GM21390 (cell line): ENCODE results near the gene APOBEC2.
A peak's percentile ranks its signal among the peaks of the same experiment; 100 is the strongest.

Source experiments
- ATAC-seq: cut with Tn5 transposase; IDR thresholded peaks from one replicate; pipeline ENCODE4 v1.9.1; 2021; ENCODE audit not compliant: unreplicated experiment

APOBEC2 gene

GRCh38 chr6:41058783-41059181 is 5.8 kb downstream of the APOBEC2 start:
- ATAC-seq, result no peak

- ATAC-seq, result no peak
These were observed 6.6 kb downstream of the APOBEC2 start for GRCh38 chr6:41059556-41059955.

GRCh38 chr6:41061196-41061726 is 8.3 kb downstream of the APOBEC2 start:
- no peak for ATAC-seq

GRCh38 chr6:41062056-41062455 is 9.1 kb downstream of the APOBEC2 start:
- no peak for ATAC-seq

- no peak for ATAC-seq
These were observed 10.9 kb downstream of the APOBEC2 start for GRCh38 chr6:41063884-41064285.

GRCh38 chr6:41064841-41065240 is 11.8 kb downstream of the APOBEC2 start:
- ATAC-seq, result no peak

- no peak for ATAC-seq
These were observed 12.6 kb downstream of the APOBEC2 start for GRCh38 chr6:41065550-41066026.

GRCh38 chr6:41066867-41067304 is 13.9 kb downstream of the APOBEC2 start:
- ATAC-seq, result no peak

GRCh38 chr6:41071501-41071922 is 18.5 kb downstream of the APOBEC2 start:
- ATAC-seq, result no peak

GRCh38 chr6:41071923-41072835 is 19.2 kb downstream of the APOBEC2 start, which contains the start of gene OARD1:
Gene OARD1 (minus strand): TSS chr6:41072356. CDS start chr6:41071634, 722 bp downstream.
- peak; percentile 64 for ATAC-seq

GRCh38 chr6:41072836-41073202 is 19.8 kb downstream of the APOBEC2 start, which contains the start of gene NFYA:
Gene NFYA (plus strand): TSS chr6:41072974. CDS start chr6:41079090, 6,116 bp downstream.
- peak; percentile 63 for ATAC-seq

- ATAC-seq, result peak; percentile 30
These were observed 20.4 kb downstream of the APOBEC2 start for GRCh38 chr6:41073203-41073967.

GRCh38 chr6:41073968-41074691 is 21.1 kb downstream of the APOBEC2 start:
- no peak for ATAC-seq

GRCh38 chr6:41074692-41075436 is 21.9 kb downstream of the APOBEC2 start:
- no peak for ATAC-seq

GRCh38 chr6:41075651-41076626 is 22.9 kb downstream of the APOBEC2 start:
- ATAC-seq, result no peak

- no peak for ATAC-seq
These were observed 24.5 kb downstream of the APOBEC2 start for GRCh38 chr6:41077536-41077935.

- no peak for ATAC-seq
These were observed 25.1 kb downstream of the APOBEC2 start for GRCh38 chr6:41078101-41078500.

GRCh38 chr6:41079080-41079479 is 26.1 kb downstream of the APOBEC2 start:
- no peak for ATAC-seq

- ATAC-seq, result no peak
These were observed 27.6 kb downstream of the APOBEC2 start for GRCh38 chr6:41080621-41081020.
